HEK293 (cell line): Measurements from ENCODE around the gene SCAANT1.

Source experiments
- GFI1B ChIP-seq: fragments of 450-650 bp; formaldehyde crosslinking; IDR thresholded peaks from 2 replicates; pipeline ENCODE4 v1.5.1; 2016; ENCODE audit warnings: missing biosample characterization, missing genetic modification characterization
- GLI2 ChIP-seq: fragments of 450-650 bp; formaldehyde crosslinking; IDR thresholded peaks from 2 replicates; pipeline ENCODE4; 2017; ENCODE audit warnings: missing biosample characterization, missing genetic modification characterization, low read depth, borderline replicate concordance
- GLIS2 ChIP-seq: fragments of 450-650 bp; formaldehyde crosslinking; IDR thresholded peaks from 2 replicates; pipeline ENCODE4 v1.5.1; 2016; ENCODE audit warnings: missing biosample characterization, missing genetic modification characterization
- HIC1 ChIP-seq: fragments of 450-650 bp; formaldehyde crosslinking; IDR thresholded peaks from 2 replicates; pipeline ENCODE4 v1.5.1; 2016; ENCODE audit warnings: missing biosample characterization, missing genetic modification characterization
- KLF1 ChIP-seq: fragments of 450-650 bp; formaldehyde crosslinking; IDR thresholded peaks from 2 replicates; pipeline ENCODE4 v1.5.1; 2016; ENCODE audit warnings: missing biosample characterization, missing genetic modification characterization
- KLF10 ChIP-seq: fragments of 450-650 bp; IDR thresholded peaks from 2 replicates; pipeline ENCODE4 v1.5.1; 2018; ENCODE audit warnings: missing biosample characterization, mild to moderate bottlenecking, missing genetic modification characterization
- PRDM10 ChIP-seq: fragments of 450-650 bp; formaldehyde crosslinking; IDR thresholded peaks from 2 replicates; pipeline ENCODE4 v1.5.1; 2016; ENCODE audit warnings: missing biosample characterization, missing genetic modification characterization
- SCRT1 ChIP-seq: fragments of 450-650 bp; formaldehyde crosslinking; IDR thresholded peaks from 2 replicates; pipeline ENCODE4 v1.5.1; 2016; ENCODE audit warnings: missing biosample characterization, missing genetic modification characterization, borderline replicate concordance
- SP3 ChIP-seq: fragments of 450-650 bp; formaldehyde crosslinking; IDR thresholded peaks from 2 replicates; pipeline ENCODE4 v1.5.1; 2016; ENCODE audit warnings: missing biosample characterization, missing genetic modification characterization
- TRIM28 ChIP-seq: IDR thresholded peaks from 2 replicates; pipeline ENCODE4 v1.6.1; 2011; ENCODE audit warnings: low read length, control low read depth, borderline replicate concordance
- ZBTB48 ChIP-seq: fragments of 450-650 bp; formaldehyde crosslinking; IDR thresholded peaks from 2 replicates; pipeline ENCODE4 v1.5.1; 2016; ENCODE audit warnings: missing biosample characterization, missing genetic modification characterization
- ZEB2 ChIP-seq: fragments of 450-650 bp; formaldehyde crosslinking; IDR thresholded peaks from 2 replicates; pipeline ENCODE4 v1.5.1; 2016; ENCODE audit warnings: missing biosample characterization, missing genetic modification characterization
- ZFP37 ChIP-seq: fragments of 450-650 bp; formaldehyde crosslinking; IDR thresholded peaks from 2 replicates; pipeline ENCODE4 v1.5.1; 2016; ENCODE audit warnings: missing biosample characterization, missing genetic modification characterization
- ZNF175 ChIP-seq: fragments of 450-650 bp; formaldehyde crosslinking; IDR thresholded peaks from 2 replicates; pipeline ENCODE4 v1.5.1; 2016; ENCODE audit warnings: missing biosample characterization, missing genetic modification characterization
- ZNF19 ChIP-seq: fragments of 450-650 bp; formaldehyde crosslinking; IDR thresholded peaks from 2 replicates; pipeline ENCODE4; 2016; ENCODE audit warnings: missing biosample characterization, missing genetic modification characterization, low read depth
- ZNF266 ChIP-seq: fragments of 450-650 bp; formaldehyde crosslinking; IDR thresholded peaks from 2 replicates; pipeline ENCODE4 v1.5.1; 2016; ENCODE audit warnings: missing biosample characterization, missing genetic modification characterization, low read depth
- ZNF362 ChIP-seq: fragments of 450-650 bp; formaldehyde crosslinking; IDR thresholded peaks from 2 replicates; pipeline ENCODE4 v1.5.1; 2016; ENCODE audit warnings: missing biosample characterization, missing genetic modification characterization
- ZNF366 ChIP-seq: fragments of 450-650 bp; formaldehyde crosslinking; conservative IDR thresholded peaks from 2 replicates; pipeline ENCODE4 v1.5.1; 2016; ENCODE audit warnings: missing biosample characterization, missing genetic modification characterization
- ZNF394 ChIP-seq: fragments of 450-650 bp; formaldehyde crosslinking; IDR thresholded peaks from 2 replicates; pipeline ENCODE4 v1.5.1; 2016; ENCODE audit warnings: missing biosample characterization, missing genetic modification characterization, mild to moderate bottlenecking, moderate library complexity, borderline replicate concordance
- ZNF416 ChIP-seq: fragments of 450-650 bp; formaldehyde crosslinking; IDR thresholded peaks from 2 replicates; pipeline ENCODE4 v1.5.1; 2016; ENCODE audit warnings: missing biosample characterization, missing genetic modification characterization
- ZNF488 ChIP-seq: fragments of 450-650 bp; formaldehyde crosslinking; IDR thresholded peaks from 2 replicates; pipeline ENCODE4 v1.5.1; 2016; ENCODE audit warnings: missing biosample characterization, missing genetic modification characterization
- ZNF514 ChIP-seq: fragments of 450-650 bp; formaldehyde crosslinking; IDR thresholded peaks from 2 replicates; pipeline ENCODE4 v1.5.1; 2016; ENCODE audit warnings: missing biosample characterization, missing genetic modification characterization
- ZNF549 ChIP-seq: fragments of 450-650 bp; IDR thresholded peaks from 2 replicates; pipeline ENCODE4 v1.5.1; 2018; ENCODE audit warnings: missing biosample characterization, missing genetic modification characterization, mild to moderate bottlenecking, inconsistent platforms, moderate library complexity
- ZNF585B ChIP-seq: fragments of 450-650 bp; formaldehyde crosslinking; IDR thresholded peaks from 2 replicates; pipeline ENCODE4 v1.5.1; 2016; ENCODE audit warnings: missing biosample characterization, missing genetic modification characterization
- ZNF645 ChIP-seq: fragments of 450-650 bp; formaldehyde crosslinking; IDR thresholded peaks from 2 replicates; pipeline ENCODE4; 2016; ENCODE audit warnings: missing biosample characterization, missing genetic modification characterization
- ZNF670 ChIP-seq: fragments of 450-650 bp; formaldehyde crosslinking; IDR thresholded peaks from 2 replicates; pipeline ENCODE4 v1.5.1; 2016; ENCODE audit warnings: missing biosample characterization, missing genetic modification characterization, low read depth
- ZNF76 ChIP-seq: fragments of 450-650 bp; formaldehyde crosslinking; IDR thresholded peaks from 2 replicates; pipeline ENCODE4; 2016; ENCODE audit warnings: low read depth, missing biosample characterization, missing genetic modification characterization, borderline replicate concordance
- ZNF791 ChIP-seq: fragments of 450-650 bp; formaldehyde crosslinking; IDR thresholded peaks from 2 replicates; pipeline ENCODE4 v1.5.1; 2016; ENCODE audit warnings: missing biosample characterization, missing genetic modification characterization
- ZSCAN18 ChIP-seq: fragments of 450-650 bp; formaldehyde crosslinking; IDR thresholded peaks from 2 replicates; pipeline ENCODE4 v1.5.1; 2016; ENCODE audit warnings: missing biosample characterization, missing genetic modification characterization
- ZSCAN5A ChIP-seq: fragments of 450-650 bp; formaldehyde crosslinking; IDR thresholded peaks from 2 replicates; pipeline ENCODE4 v1.5.1; 2016; ENCODE audit warnings: missing biosample characterization, missing genetic modification characterization

Gene SCAANT1

GRCh38 chr3:63900459-63900858 lies 11.7 kb downstream of the SCAANT1 start (continued):
- TF ChIP-seq ZNF362 (tag by site-specific recombination) (no peak), TRIM28 (peak; percentile 19; the same call in 1 of the 2 replicates), SCRT1 (no peak), ZNF416 (tag by site-specific recombination) (no peak), ZSCAN5A (no peak), SP3 (tag by site-specific recombination) (no peak), ZNF175 (tag by site-specific recombination) (no peak), HIC1 (tag by site-specific recombination) (no peak), ZNF266 (tag by site-specific recombination) (no peak), ZNF394 (tag by site-specific recombination) (no peak), ZNF514 (no peak), ZNF585B (tag by site-specific recombination) (no peak), GLI2 (tag by site-specific recombination) (no peak), ZNF19 (no peak), ZNF670 (tag by site-specific recombination) (no peak), ZEB2 (no peak), GFI1B (tag by site-specific recombination) (no peak), ZFP37 (tag by site-specific recombination) (no peak), ZNF488 (no peak), ZNF791 (tag by site-specific recombination) (no peak), KLF1 (tag by site-specific recombination) (no peak), PRDM10 (no peak), ZNF366 (tag by site-specific recombination) (no peak), ZSCAN18 (no peak), GLIS2 (tag by site-specific recombination) (no peak), KLF10 (tag by site-specific recombination) (peak; percentile 43; the same call in 1 of the 2 replicates), ZBTB48 (peak; percentile 67), ZNF549 (tag by site-specific recombination) (0 out of 2 replicates have a peak, but pooled peaks have one; percentile 22), ZNF76 (tag by site-specific recombination) (no peak), ZNF645 (tag by site-specific recombination) (no peak)
